K562 (cell line): ENCODE results near the gene SPTAN1. TPM values are rescaled to one million over a fixed set of nuclear protein-coding genes. Genes with fewer than 3 reads are reported as not detected.

Experiments used
- EP400 ChIP-seq: fragments of 450-650 bp; IDR thresholded peaks from 2 replicates; pipeline ENCODE4 v1.6.1; 2017; ENCODE audit warnings: antibody characterized with exemption, mild to moderate bottlenecking, moderate library complexity
- FOXJ3 ChIP-seq: sonication (generic); formaldehyde crosslinking; IDR thresholded peaks from 2 replicates; pipeline ENCODE4 v1.4.0; 2020; ENCODE audit warnings: mild to moderate bottlenecking, missing genetic modification reagents
- HNRNPL ChIP-seq: fragments of 200-400 bp; formaldehyde crosslinking; IDR thresholded peaks from 2 replicates; pipeline ENCODE4 v1.6.1; 2017; ENCODE audit warnings: low read depth, mild to moderate bottlenecking, low read length
- KLF6 ChIP-seq: fragments of 250-450 bp; sonication (Bioruptor Pico); IDR thresholded peaks from 2 replicates; pipeline ENCODE4 v1.4.0; 2020; ENCODE audit warnings: mild to moderate bottlenecking, moderate library complexity, borderline replicate concordance
- MTA3 ChIP-seq: fragments of 450-650 bp; formaldehyde crosslinking; IDR thresholded peaks from 2 replicates; pipeline ENCODE4 v1.6.1; 2017; ENCODE audit warnings: mild to moderate bottlenecking, borderline replicate concordance
- NFATC3 ChIP-seq: fragments of 450-650 bp; IDR thresholded peaks from 2 replicates; pipeline ENCODE4 v1.6.1; 2017; ENCODE audit warnings: mild to moderate bottlenecking
- NONO ChIP-seq, 2 experiments: fragments of 200-400 bp in 1 of 2; fragments of 450-650 bp in 1 of 2; formaldehyde crosslinking in 1 of 2; IDR thresholded peaks; 2 replicates each; pipeline ENCODE4 v1.6.1; 2017; ENCODE audit warnings: low read depth in 2 of 2, mild to moderate bottlenecking in 2 of 2, moderate library complexity in 2 of 2, low read length in 1 of 2
- POLR2A ChIP-seq: fragments of 450-650 bp; conservative IDR thresholded peaks from 2 replicates; pipeline ENCODE4 v1.6.1; 2016
- RCOR1 ChIP-seq, 2 experiments: IDR thresholded peaks; 2 replicates each; pipeline ENCODE4 v1.6.1; 2012; ENCODE audit warnings: low read depth in 2 of 2, low read length in 2 of 2, borderline replicate concordance in 1 of 2, improper control_type of control experiment in 1 of 2
- RFX1 ChIP-seq: fragments of 450-650 bp; IDR thresholded peaks from 2 replicates; pipeline ENCODE4 v1.6.1; 2016; ENCODE audit warnings: mild to moderate bottlenecking, moderate library complexity
- RUNX1 ChIP-seq: sonication (generic); IDR thresholded peaks from 2 replicates; pipeline ENCODE4 v1.6.1; 2016; ENCODE audit warnings: antibody characterized with exemption, low read depth
- STAT5A ChIP-seq: IDR thresholded peaks from 2 replicates; pipeline ENCODE4 v1.6.1; 2012; ENCODE audit warnings: low read length, inconsistent platforms, borderline replicate concordance
- ZC3H4 ChIP-seq: sonication (generic); formaldehyde crosslinking; IDR thresholded peaks from 2 replicates; pipeline ENCODE4 v1.9.0; 2021; ENCODE audit warnings: missing genetic modification reagents, borderline replicate concordance
- ZEB2 ChIP-seq: fragments of 450-650 bp; IDR thresholded peaks from 2 replicates; pipeline ENCODE4 v1.6.1; 2016
- ZNF197 ChIP-seq: fragments of 200-800 bp; sonication (Bioruptor generic); IDR thresholded peaks from 2 replicates; pipeline ENCODE4 v1.6.1; 2016; ENCODE audit warnings: low read depth, missing genetic modification characterization, missing compliant biosample characterization
- ZNF311 ChIP-seq: fragments of 250-450 bp; sonication (Bioruptor Pico); IDR thresholded peaks from 2 replicates; pipeline ENCODE4 v1.4.0; 2020; ENCODE audit warnings: mild to moderate bottlenecking, moderate library complexity
- ZNF444 ChIP-seq: fragments of 250-450 bp; sonication (Bioruptor Pico); IDR thresholded peaks from 2 replicates; pipeline ENCODE4 v1.4.0; 2020; ENCODE audit warnings: mild to moderate bottlenecking, moderate library complexity
- ZNF445 ChIP-seq: fragments of 250-450 bp; sonication (Bioruptor Pico); IDR thresholded peaks from 2 replicates; pipeline ENCODE4 v1.4.0; 2020; ENCODE audit warnings: low read depth, mild to moderate bottlenecking, moderate library complexity
- ZSCAN32 ChIP-seq: fragments of 450-650 bp; formaldehyde crosslinking; IDR thresholded peaks from 2 replicates; pipeline ENCODE4 v1.4.0; 2020; ENCODE audit warnings: mild to moderate bottlenecking, moderate library complexity
- polyA plus RNA-seq, 8 experiments: library from polyadenylated mRNA; depleted of rRNA in 4 of 8; stranded (reverse) in 5 of 8; unstranded in 3 of 8; fragments of >200 nt; fragmentation: Nextera tagmentation in 2 of 8; fragmentation: Illumina TruSeq in 1 of 8; extraction: Ambion mirVana in 2 of 8; extraction: Trizol in 1 of 8; gene quantifications; 2 replicates each; pipeline versions ENCODE4 v1.2.1 to v1.2.3, GENCODE V29; 2011 to 2014; ENCODE audit warnings: inconsistent platforms in 1 of 8, missing spikeins in 1 of 8
- total RNA-seq, 7 experiments: library from RNA; depleted of rRNA in 6 of 7; stranded (reverse); fragments of >200 nt in 6 of 7; fragmentation: Illumina TruSeq in 2 of 7; extraction: Trizol in 2 of 7; gene quantifications; 2 replicates each; pipeline versions ENCODE4 v1.2.1 to v1.2.3, GENCODE V29; 2011 to 2021; ENCODE audit warnings: low replicate concordance in 1 of 7
- TF ChIP-seq, protein P1 (sequence below): IDR thresholded peaks from 2 replicates; pipeline ENCODE4 v1.6.1; 2012; ENCODE audit warnings: low read depth, low read length, improper control_type of control experiment, borderline replicate concordance
- TF ChIP-seq, protein P2 (sequence below): fragments of 450-650 bp; IDR thresholded peaks from 2 replicates; pipeline ENCODE4 v1.6.1; 2017; ENCODE audit warnings: antibody characterized with exemption
- TF ChIP-seq, protein P3 (sequence below): fragments of 450-650 bp; formaldehyde crosslinking; IDR thresholded peaks from 2 replicates; pipeline ENCODE4 v1.4.0; 2020; ENCODE audit warnings: mild to moderate bottlenecking
- TF ChIP-seq, protein P4 (sequence below): fragments of 450-650 bp; IDR thresholded peaks from 2 replicates; pipeline ENCODE4 v1.6.1; 2016; ENCODE audit warnings: antibody characterized with exemption
- TF ChIP-seq, protein P5 (sequence below): fragments of 250-450 bp; sonication (Bioruptor Pico); IDR thresholded peaks from 2 replicates; pipeline ENCODE4 v1.8.0; 2021; ENCODE audit warnings: moderate library complexity, mild to moderate bottlenecking, inconsistent platforms

The SPTAN1 gene
- total and polyA plus RNA-seq, 9 of the 15 experiments (the other 6 are each of a cell fraction or from before 2014, with no cell fraction given): 1.5 to 13.5 (median 6.8) TPM

DNA sequence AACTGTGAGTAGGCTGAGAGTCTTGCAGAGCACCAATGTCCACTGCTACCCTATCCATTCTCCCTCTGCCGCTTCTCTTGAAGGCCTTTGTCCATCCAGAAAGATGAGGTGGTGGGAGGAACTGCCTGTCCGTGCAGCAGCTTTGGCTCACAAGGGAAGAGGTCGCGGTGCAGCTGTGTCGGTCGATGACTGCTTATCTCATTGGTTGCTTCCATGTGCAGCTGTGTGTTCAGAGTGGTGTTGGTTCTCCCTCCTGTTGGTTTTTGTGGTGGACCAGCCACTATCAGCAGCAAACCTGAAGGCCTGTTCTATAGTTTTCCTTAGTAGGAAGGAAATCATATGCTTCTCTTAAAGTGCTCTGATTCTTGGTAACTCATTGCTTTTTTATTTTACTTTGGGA, 40.7 kb downstream of the SPTAN1 start (continued):
- TF ChIP-seq, protein P1, sequence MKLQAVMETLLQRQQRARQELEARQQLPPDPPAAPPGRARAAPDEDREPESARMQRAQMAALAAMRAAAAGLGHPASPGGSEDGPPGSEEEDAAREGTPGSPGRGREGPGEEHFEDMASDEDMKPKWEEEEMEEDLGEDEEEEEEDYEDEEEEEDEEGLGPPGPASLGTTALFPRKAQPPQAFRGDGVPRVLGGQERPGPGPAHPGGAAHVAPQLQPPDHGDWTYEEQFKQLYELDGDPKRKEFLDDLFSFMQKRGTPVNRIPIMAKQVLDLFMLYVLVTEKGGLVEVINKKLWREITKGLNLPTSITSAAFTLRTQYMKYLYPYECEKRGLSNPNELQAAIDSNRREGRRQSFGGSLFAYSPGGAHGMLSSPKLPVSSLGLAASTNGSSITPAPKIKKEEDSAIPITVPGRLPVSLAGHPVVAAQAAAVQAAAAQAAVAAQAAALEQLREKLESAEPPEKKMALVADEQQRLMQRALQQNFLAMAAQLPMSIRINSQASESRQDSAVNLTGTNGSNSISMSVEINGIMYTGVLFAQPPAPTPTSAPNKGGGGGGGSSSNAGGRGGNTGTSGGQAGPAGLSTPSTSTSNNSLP: no peak
- TF ChIP-seq, protein P2, sequence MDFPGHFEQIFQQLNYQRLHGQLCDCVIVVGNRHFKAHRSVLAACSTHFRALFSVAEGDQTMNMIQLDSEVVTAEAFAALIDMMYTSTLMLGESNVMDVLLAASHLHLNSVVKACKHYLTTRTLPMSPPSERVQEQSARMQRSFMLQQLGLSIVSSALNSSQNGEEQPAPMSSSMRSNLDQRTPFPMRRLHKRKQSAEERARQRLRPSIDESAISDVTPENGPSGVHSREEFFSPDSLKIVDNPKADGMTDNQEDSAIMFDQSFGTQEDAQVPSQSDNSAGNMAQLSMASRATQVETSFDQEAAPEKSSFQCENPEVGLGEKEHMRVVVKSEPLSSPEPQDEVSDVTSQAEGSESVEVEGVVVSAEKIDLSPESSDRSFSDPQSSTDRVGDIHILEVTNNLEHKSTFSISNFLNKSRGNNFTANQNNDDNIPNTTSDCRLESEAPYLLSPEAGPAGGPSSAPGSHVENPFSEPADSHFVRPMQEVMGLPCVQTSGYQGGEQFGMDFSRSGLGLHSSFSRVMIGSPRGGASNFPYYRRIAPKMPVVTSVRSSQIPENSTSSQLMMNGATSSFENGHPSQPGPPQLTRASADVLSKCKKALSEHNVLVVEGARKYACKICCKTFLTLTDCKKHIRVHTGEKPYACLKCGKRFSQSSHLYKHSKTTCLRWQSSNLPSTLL: no peak
- TF ChIP-seq HNRNPL (no peak), MTA3 (0 out of 2 replicates have a peak, but pooled peaks have one; percentile 30), EP400 (no peak), ZNF444 (CRISPR knock-in tag) (no peak), ZNF197 (CRISPR knock-in tag) (no peak), POLR2A (no peak), FOXJ3 (CRISPR knock-in tag) (no peak), KLF6 (CRISPR knock-in tag) (no peak), NFATC3 (no peak), NONO (IDR thresholded peaks at IDR 0.05; ENCODE audit: low read depth in 2 of 2, low read length in 1 of 2) (no peak), RFX1 (no peak), ZSCAN32 (CRISPR knock-in tag) (no peak), RCOR1 (IDR thresholded peaks at IDR 0.05; ENCODE audit: borderline replicate concordance in 1 of 2, low read depth in 2 of 2, low read length in 2 of 2) (peak; percentile 73 to 74; a peak in 2 of 4 replicates), ZNF311 (CRISPR knock-in tag) (no peak), ZNF445 (CRISPR knock-in tag) (no peak), ZEB2 (no peak), RUNX1 (peak; percentile 66), ZC3H4 (CRISPR knock-in tag) (no peak), STAT5A (peak; percentile 82)
- TF ChIP-seq, protein P3, sequence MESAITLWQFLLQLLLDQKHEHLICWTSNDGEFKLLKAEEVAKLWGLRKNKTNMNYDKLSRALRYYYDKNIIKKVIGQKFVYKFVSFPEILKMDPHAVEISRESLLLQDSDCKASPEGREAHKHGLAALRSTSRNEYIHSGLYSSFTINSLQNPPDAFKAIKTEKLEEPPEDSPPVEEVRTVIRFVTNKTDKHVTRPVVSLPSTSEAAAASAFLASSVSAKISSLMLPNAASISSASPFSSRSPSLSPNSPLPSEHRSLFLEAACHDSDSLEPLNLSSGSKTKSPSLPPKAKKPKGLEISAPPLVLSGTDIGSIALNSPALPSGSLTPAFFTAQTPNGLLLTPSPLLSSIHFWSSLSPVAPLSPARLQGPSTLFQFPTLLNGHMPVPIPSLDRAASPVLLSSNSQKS (CRISPR knock-in tag): no peak
- TF ChIP-seq, protein P4, sequence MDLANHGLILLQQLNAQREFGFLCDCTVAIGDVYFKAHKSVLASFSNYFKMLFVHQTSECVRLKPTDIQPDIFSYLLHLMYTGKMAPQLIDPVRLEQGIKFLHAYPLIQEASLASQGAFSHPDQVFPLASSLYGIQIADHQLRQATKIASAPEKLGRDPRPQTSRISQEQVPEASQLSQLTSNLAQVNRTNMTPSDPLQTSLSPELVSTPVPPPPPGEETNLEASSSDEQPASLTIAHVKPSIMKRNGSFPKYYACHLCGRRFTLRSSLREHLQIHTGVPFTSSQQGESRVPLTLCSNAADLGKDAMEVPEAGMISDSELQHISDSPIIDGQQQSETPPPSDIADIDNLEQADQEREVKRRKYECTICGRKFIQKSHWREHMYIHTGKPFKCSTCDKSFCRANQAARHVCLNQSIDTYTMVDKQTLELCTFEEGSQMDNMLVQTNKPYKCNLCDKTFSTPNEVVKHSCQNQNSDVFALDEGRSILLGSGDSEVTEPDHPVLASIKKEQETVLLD: no peak
- TF ChIP-seq, protein P5, sequence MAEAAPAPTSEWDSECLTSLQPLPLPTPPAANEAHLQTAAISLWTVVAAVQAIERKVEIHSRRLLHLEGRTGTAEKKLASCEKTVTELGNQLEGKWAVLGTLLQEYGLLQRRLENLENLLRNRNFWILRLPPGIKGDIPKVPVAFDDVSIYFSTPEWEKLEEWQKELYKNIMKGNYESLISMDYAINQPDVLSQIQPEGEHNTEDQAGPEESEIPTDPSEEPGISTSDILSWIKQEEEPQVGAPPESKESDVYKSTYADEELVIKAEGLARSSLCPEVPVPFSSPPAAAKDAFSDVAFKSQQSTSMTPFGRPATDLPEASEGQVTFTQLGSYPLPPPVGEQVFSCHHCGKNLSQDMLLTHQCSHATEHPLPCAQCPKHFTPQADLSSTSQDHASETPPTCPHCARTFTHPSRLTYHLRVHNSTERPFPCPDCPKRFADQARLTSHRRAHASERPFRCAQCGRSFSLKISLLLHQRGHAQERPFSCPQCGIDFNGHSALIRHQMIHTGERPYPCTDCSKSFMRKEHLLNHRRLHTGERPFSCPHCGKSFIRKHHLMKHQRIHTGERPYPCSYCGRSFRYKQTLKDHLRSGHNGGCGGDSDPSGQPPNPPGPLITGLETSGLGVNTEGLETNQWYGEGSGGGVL (CRISPR knock-in tag): no peak
